Endothelial cell (in vitro differentiated cells): ENCODE data around the gene ZSCAN18. TPM values are rescaled to one million over a fixed set of nuclear protein-coding genes. Genes with fewer than 3 reads are reported as not detected.

Experiments used
- DNase-seq: peaks from one replicate; pipeline ENCODE4 v3.0.0; 2021; ENCODE audit warnings: low spot score
- H3K27ac Mint-ChIP-seq: one replicate; pipeline ENCODE4 v1.8.0; 2021; ENCODE audit warnings: mixed read lengths, inconsistent platforms; ENCODE audit not compliant: unreplicated experiment
- H3K27me3 Mint-ChIP-seq: one replicate; pipeline ENCODE4 v1.8.0; 2021; ENCODE audit warnings: mild to moderate bottlenecking, moderate library complexity, mixed read lengths, inconsistent platforms; ENCODE audit not compliant: unreplicated experiment
- H3K36me3 Mint-ChIP-seq: one replicate; pipeline ENCODE4 v1.8.0; 2021; ENCODE audit warnings: mild to moderate bottlenecking, low read depth, mixed read lengths, inconsistent platforms; ENCODE audit not compliant: unreplicated experiment
- H3K4me1 Mint-ChIP-seq: one replicate; pipeline ENCODE4 v1.8.0; 2021; ENCODE audit warnings: mild to moderate bottlenecking, mixed read lengths, inconsistent platforms; ENCODE audit not compliant: unreplicated experiment
- H3K4me3 Mint-ChIP-seq: one replicate; pipeline ENCODE4 v1.8.0; 2021; ENCODE audit warnings: mild to moderate bottlenecking, mixed read lengths, inconsistent platforms; ENCODE audit not compliant: unreplicated experiment
- H3K9me3 Mint-ChIP-seq: one replicate; pipeline ENCODE4 v1.8.0; 2021; ENCODE audit warnings: mixed read lengths, inconsistent platforms; ENCODE audit not compliant: unreplicated experiment
- total RNA-seq: library from RNA; stranded (reverse); fragmentation: NEBNext Ultra II Directional; extraction: Animal tissue kit (Norgen Biotek cat#: 25700); gene quantifications from one replicate; pipeline ENCODE4 v1.2.1, GENCODE V29; 2021; ENCODE audit not compliant: unreplicated experiment
- TF ChIP-seq, protein P1 (sequence below): fragments of 200-600 bp; sonication (generic); IDR thresholded peaks from one replicate; pipeline ENCODE4 v1.5.0; 2021; ENCODE audit warnings: antibody characterized with exemption; ENCODE audit not compliant: unreplicated experiment

The ZSCAN18 gene
- total RNA-seq, 1 donor from 2014 or later: 47.7 TPM

DNA sequence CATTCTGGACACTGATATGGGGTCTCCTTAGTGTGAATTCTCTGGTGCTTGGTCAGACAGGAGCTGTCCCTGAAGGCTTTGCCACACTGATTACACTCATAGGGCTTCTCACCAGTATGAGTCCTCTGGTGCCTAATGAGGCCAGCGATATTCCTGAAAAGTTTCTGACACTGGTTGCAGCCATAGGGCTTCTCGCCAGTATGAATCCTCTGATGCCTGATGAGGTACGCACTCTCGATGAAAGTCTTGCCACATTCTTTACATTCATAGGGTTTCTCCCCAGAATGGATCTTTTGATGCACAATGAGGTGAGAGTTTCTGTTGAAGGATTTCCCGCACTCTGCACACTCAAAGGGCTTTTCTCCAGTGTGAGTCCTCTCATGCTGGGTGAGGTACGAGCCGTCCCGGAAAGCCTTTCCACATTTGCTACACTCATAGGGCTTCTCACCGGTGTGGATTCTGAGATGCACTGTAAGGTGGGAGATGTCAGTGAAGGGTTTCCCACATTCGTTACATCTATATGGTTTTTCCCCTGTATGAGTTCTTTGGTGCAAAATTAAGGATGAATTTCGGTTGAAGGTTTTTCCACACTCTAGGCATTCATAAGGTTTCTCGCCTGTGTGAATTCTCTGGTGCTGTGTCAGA lies 30.1 kb upstream of the ZSCAN18 start:
- Mint-ChIP-seq H3K27me3 (peaks cover 30% of the 10 kb centered on the region), H3K9me3 (peaks cover 87% of the 10 kb centered on the region), H3K4me3 (peak overlapping the region; percentile 87), H3K27ac (no peak overlapping the region), H3K36me3 (peaks cover 88% of the 10 kb centered on the region), H3K4me1 (no peaks in the 10 kb centered on the region)
- TF ChIP-seq, protein P1, sequence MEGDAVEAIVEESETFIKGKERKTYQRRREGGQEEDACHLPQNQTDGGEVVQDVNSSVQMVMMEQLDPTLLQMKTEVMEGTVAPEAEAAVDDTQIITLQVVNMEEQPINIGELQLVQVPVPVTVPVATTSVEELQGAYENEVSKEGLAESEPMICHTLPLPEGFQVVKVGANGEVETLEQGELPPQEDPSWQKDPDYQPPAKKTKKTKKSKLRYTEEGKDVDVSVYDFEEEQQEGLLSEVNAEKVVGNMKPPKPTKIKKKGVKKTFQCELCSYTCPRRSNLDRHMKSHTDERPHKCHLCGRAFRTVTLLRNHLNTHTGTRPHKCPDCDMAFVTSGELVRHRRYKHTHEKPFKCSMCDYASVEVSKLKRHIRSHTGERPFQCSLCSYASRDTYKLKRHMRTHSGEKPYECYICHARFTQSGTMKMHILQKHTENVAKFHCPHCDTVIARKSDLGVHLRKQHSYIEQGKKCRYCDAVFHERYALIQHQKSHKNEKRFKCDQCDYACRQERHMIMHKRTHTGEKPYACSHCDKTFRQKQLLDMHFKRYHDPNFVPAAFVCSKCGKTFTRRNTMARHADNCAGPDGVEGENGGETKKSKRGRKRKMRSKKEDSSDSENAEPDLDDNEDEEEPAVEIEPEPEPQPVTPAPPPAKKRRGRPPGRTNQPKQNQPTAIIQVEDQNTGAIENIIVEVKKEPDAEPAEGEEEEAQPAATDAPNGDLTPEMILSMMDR: no peak
- DNase-seq: no peak

DNA sequence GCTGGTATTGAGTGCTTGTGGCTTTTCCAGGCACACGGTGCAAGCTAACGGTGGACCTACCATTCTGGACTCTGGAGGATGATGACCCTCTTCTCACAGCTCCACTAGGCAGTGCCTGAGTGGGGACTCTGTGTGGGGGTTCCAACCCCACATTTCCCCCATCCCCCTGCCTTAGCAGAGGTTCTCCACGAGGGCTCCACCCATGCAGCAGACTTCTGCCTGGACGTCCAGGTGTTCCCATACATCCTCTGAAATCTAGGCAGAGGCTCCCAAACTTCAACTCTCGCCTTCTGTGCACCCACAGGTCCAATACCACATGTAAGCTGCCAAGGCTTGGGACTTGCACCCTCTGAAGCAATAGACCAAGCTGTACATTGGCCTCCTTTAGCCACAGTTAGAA lies 25.3 kb upstream of the ZSCAN18 start:
- no peak overlapping the region for H3K4me3 Mint-ChIP-seq
- peaks cover 76% of the 10 kb centered on the region for H3K9me3 Mint-ChIP-seq
- H3K36me3 Mint-ChIP-seq: peaks cover 74% of the 10 kb centered on the region

DNA sequence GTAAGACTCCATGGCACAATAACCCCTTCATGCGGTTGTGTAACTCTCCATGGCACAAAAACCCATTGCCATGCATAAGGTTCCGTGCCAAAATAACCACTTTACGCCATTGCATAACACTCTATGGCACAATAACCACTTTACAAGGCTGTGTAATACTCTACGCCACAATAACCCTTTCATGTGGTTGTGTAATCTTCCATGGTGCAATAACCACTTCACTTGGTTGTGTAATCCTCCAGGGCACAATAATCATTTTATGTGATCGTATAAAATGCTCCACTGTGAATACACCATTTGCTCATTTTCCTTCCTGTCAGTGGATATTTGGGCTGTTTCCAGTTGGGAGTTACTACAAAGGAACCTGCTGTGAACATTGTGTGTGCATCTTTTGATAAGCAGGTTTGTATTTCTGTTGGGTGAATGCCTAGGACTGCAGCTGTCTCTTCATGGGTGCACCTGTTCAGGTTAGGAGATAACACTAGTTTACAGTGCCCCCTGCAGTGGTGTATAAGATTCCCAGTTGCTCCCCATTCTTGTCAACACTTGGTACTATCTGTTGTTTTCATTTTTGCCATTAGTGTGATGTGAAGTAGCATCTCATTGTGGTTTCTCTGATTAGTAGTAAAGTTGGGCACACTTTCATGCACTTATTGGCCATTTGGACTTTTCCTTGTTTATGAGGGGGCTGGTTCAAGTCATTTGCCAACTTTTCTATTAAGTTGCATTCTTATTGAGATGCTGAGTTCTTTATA lies 21.1 kb upstream of the ZSCAN18 start:
- Mint-ChIP-seq H3K4me1 (no peaks in the 10 kb centered on the region), H3K9me3 (peaks cover 62% of the 10 kb centered on the region), H3K4me3 (no peak overlapping the region), H3K36me3 (peaks cover 50% of the 10 kb centered on the region), H3K27ac (no peak overlapping the region), H3K27me3 (peaks cover 16% of the 10 kb centered on the region)
- TF ChIP-seq, protein P1: no peak
- DNase-seq: no peak

More for the DNA sequence above, 25.3 kb upstream of the ZSCAN18 start:
- DNase-seq: no peak
- Mint-ChIP-seq H3K4me1 (no peaks in the 10 kb centered on the region), H3K27ac (no peak overlapping the region), H3K27me3 (peaks cover 30% of the 10 kb centered on the region)
- TF ChIP-seq, protein P1: no peak

DNA sequence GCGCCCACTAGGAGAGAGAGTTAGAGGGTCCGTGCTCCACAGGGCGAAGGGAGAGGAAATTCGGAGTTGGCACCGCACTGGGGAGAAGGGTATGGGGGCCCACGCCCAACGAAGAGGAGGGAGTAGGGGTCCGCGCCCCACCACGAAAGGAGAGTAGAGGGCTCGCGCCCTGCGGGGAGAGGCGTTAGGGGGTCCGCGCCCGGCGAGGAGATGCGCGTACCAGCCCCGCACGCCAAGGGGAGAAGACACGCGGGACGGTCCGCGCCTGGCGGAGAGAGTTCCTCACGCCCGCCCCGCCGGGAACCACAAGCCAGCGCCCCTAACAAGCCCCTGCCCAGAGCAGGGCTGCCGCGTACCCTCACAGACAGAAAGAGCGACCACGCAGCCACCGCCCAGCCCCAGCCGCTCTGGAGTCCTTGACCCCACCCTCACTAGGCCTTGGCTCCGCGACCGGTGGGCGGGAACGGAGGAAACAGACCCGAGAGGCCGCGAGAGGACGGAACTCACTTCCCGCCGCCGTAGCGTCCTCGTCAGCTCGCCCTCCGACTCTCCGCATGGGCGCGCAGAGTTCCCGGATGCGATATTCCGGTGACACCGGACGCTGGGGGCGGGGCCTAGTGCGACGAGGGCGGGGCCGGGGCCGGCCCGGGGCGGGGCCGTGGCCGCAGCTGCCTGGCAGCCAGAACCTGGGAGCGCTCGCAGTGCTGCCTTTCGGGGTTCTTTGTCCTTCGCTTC lies 20.0 kb upstream of the ZSCAN18 start:
- TF ChIP-seq, protein P1: no peak
- Mint-ChIP-seq H3K27ac (no peak overlapping the region), H3K4me3 (peak overlapping the region; percentile 28), H3K4me1 (no peaks in the 10 kb centered on the region), H3K36me3 (peaks cover 49% of the 10 kb centered on the region), H3K9me3 (peaks cover 61% of the 10 kb centered on the region), H3K27me3 (peaks cover 16% of the 10 kb centered on the region)
- no peak for DNase-seq
